Measurements from ENCODE around the gene TRIML2.

The TRIML2 gene

DNA sequence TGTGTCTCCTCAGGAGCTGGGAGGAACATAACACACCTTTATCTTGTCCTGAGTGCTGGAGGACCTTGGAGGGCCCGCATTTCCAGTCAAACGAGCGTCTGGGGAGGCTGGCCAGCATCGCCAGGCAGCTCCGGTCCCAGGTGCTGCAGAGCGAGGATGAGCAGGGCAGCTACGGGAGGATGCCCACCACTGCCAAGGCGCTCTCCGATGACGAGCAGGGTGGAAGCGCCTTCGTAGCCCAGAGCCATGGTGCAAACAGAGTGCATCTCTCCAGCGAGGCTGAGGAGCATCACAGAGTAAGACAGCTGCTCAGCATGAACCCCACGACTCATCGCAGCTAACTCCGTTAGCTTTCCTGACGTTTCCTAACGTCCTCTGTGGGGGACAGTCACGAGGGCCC lies 30.3 kb upstream of the TRIML2 start:
- ATAC-seq = no peak
- TF ChIP-seq ZC3H10 (CRISPR knock-in tag; IDR thresholded peaks at IDR 0.05) = no peak
- TF ChIP-seq SNAI2 (CRISPR knock-in tag; IDR thresholded peaks at IDR 0.05) = no peak
- TF ChIP-seq, protein P1, sequence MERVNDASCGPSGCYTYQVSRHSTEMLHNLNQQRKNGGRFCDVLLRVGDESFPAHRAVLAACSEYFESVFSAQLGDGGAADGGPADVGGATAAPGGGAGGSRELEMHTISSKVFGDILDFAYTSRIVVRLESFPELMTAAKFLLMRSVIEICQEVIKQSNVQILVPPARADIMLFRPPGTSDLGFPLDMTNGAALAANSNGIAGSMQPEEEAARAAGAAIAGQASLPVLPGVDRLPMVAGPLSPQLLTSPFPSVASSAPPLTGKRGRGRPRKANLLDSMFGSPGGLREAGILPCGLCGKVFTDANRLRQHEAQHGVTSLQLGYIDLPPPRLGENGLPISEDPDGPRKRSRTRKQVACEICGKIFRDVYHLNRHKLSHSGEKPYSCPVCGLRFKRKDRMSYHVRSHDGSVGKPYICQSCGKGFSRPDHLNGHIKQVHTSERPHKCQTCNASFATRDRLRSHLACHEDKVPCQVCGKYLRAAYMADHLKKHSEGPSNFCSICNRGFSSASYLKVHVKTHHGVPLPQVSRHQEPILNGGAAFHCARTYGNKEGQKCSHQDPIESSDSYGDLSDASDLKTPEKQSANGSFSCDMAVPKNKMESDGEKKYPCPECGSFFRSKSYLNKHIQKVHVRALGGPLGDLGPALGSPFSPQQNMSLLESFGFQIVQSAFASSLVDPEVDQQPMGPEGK (CRISPR knock-in tag; IDR thresholded peaks at IDR 0.05; ENCODE audit: borderline replicate concordance) = no peak
- no peak for TF ChIP-seq ISL1 (CRISPR knock-in tag; IDR thresholded peaks at IDR 0.05)
- no peak for TF ChIP-seq TCF4 (CRISPR knock-in tag; IDR thresholded peaks at IDR 0.05; ENCODE audit: borderline replicate concordance)
- TF ChIP-seq ZNF8 (CRISPR knock-in tag; IDR thresholded peaks at IDR 0.05) = no peak
- TF ChIP-seq PPARA (CRISPR knock-in tag; IDR thresholded peaks at IDR 0.05; ENCODE audit: borderline replicate concordance) = no peak
- TF ChIP-seq ZNF565 (CRISPR knock-in tag; conservative IDR thresholded peaks at IDR 0.05; ENCODE audit: low read depth) = no peak
- TF ChIP-seq, protein P2, sequence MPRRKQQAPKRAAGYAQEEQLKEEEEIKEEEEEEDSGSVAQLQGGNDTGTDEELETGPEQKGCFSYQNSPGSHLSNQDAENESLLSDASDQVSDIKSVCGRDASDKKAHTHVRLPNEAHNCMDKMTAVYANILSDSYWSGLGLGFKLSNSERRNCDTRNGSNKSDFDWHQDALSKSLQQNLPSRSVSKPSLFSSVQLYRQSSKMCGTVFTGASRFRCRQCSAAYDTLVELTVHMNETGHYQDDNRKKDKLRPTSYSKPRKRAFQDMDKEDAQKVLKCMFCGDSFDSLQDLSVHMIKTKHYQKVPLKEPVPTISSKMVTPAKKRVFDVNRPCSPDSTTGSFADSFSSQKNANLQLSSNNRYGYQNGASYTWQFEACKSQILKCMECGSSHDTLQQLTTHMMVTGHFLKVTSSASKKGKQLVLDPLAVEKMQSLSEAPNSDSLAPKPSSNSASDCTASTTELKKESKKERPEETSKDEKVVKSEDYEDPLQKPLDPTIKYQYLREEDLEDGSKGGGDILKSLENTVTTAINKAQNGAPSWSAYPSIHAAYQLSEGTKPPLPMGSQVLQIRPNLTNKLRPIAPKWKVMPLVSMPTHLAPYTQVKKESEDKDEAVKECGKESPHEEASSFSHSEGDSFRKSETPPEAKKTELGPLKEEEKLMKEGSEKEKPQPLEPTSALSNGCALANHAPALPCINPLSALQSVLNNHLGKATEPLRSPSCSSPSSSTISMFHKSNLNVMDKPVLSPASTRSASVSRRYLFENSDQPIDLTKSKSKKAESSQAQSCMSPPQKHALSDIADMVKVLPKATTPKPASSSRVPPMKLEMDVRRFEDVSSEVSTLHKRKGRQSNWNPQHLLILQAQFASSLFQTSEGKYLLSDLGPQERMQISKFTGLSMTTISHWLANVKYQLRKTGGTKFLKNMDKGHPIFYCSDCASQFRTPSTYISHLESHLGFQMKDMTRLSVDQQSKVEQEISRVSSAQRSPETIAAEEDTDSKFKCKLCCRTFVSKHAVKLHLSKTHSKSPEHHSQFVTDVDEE (CRISPR knock-in tag; IDR thresholded peaks at IDR 0.05) = no peak
- TF ChIP-seq ARNTL (CRISPR knock-in tag; IDR thresholded peaks at IDR 0.05; ENCODE audit: borderline replicate concordance, low read depth) = no peak
- no peak for TF ChIP-seq BACH2 (CRISPR knock-in tag; IDR thresholded peaks at IDR 0.05; ENCODE audit: borderline replicate concordance)
- TF ChIP-seq RARB (CRISPR knock-in tag; IDR thresholded peaks at IDR 0.05) = no peak
- TF ChIP-seq ZFP30 (CRISPR knock-in tag; IDR thresholded peaks at IDR 0.05) = no peak
- no peak for TF ChIP-seq ZFP3 (CRISPR knock-in tag; IDR thresholded peaks at IDR 0.05)
- TF ChIP-seq TOX (CRISPR knock-in tag; IDR thresholded peaks at IDR 0.05; ENCODE audit: borderline replicate concordance) = no peak
- no peak for TF ChIP-seq GLIS3 (CRISPR knock-in tag; IDR thresholded peaks at IDR 0.05)
- TF ChIP-seq, protein P3, sequence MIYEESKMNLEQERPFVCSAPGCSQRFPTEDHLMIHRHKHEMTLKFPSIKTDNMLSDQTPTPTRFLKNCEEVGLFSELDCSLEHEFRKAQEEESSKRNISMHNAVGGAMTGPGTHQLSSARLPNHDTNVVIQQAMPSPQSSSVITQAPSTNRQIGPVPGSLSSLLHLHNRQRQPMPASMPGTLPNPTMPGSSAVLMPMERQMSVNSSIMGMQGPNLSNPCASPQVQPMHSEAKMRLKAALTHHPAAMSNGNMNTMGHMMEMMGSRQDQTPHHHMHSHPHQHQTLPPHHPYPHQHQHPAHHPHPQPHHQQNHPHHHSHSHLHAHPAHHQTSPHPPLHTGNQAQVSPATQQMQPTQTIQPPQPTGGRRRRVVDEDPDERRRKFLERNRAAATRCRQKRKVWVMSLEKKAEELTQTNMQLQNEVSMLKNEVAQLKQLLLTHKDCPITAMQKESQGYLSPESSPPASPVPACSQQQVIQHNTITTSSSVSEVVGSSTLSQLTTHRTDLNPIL (CRISPR knock-in tag; IDR thresholded peaks at IDR 0.05; ENCODE audit: low read depth) = no peak

DNA sequence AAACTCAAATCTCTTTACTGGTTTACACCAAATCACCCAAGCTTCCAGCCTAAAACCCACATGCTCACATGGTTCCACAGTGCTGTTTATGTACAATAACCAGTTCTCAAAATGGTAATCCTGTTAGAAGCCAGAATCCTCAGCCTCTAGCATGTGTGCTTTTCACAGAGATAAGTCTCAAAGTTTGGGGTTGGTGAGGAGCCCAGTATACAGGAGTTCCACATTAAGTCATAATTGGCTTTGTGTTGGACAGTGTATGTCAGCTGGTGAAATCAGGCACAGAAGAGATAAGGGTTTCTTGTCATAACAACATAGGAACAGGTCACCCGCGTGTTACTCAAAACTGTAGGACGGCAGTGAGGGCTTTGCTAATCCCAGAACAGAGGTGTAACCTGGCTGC lies 29.7 kb upstream of the TRIML2 start, which contains the start of gene TRIML1:
Gene TRIML1, plus strand, starts transcription at position 301 of the 400 bp plus-strand sequence. CDS start 118 bp downstream, outside the sequence.
- TF ChIP-seq, protein P3 (CRISPR knock-in tag; IDR thresholded peaks at IDR 0.05; ENCODE audit: low read depth) = no peak
- TF ChIP-seq CSDC2 (CRISPR knock-in tag; IDR thresholded peaks at IDR 0.05) = no peak
- TF ChIP-seq, protein P1 (CRISPR knock-in tag; IDR thresholded peaks at IDR 0.05; ENCODE audit: borderline replicate concordance) = no peak
- no peak for TF ChIP-seq PPARA (CRISPR knock-in tag; IDR thresholded peaks at IDR 0.05; ENCODE audit: borderline replicate concordance)
- TF ChIP-seq ZNF70 (CRISPR knock-in tag; IDR thresholded peaks at IDR 0.05) = no peak
- TF ChIP-seq ZFP3 (CRISPR knock-in tag; IDR thresholded peaks at IDR 0.05) = no peak
- TF ChIP-seq GLIS3 (CRISPR knock-in tag; IDR thresholded peaks at IDR 0.05) = no peak
- no peak for TF ChIP-seq TOX (CRISPR knock-in tag; IDR thresholded peaks at IDR 0.05; ENCODE audit: borderline replicate concordance)
- TF ChIP-seq ARNTL (CRISPR knock-in tag; IDR thresholded peaks at IDR 0.05; ENCODE audit: borderline replicate concordance, low read depth) = no peak
- no peak for ATAC-seq

DNA sequence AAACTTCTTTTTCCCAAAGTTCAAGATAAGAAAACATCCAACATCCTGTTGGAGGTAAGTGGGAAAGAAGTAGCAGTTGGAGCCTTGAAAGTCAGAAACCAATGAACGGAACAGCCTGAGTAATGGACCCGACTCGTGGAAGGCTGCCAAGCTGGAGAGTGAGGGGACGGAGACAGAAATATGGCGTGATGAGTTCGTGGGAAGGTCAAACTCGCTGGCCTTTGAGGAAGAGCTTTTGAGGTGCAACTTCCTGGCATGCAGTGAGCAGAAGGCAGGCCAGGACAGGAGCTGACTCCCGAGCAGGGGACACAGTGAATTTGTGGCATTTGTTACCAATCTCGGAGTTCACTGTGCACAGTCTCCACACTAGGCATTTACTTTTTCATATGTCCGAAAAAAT lies 28.8 kb upstream of the TRIML2 start:
- no peak for ATAC-seq
- TF ChIP-seq, protein P4, sequence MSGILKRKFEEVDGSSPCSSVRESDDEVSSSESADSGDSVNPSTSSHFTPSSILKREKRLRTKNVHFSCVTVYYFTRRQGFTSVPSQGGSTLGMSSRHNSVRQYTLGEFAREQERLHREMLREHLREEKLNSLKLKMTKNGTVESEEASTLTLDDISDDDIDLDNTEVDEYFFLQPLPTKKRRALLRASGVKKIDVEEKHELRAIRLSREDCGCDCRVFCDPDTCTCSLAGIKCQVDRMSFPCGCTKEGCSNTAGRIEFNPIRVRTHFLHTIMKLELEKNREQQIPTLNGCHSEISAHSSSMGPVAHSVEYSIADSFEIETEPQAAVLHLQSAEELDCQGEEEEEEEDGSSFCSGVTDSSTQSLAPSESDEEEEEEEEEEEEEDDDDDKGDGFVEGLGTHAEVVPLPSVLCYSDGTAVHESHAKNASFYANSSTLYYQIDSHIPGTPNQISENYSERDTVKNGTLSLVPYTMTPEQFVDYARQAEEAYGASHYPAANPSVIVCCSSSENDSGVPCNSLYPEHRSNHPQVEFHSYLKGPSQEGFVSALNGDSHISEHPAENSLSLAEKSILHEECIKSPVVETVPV (CRISPR knock-in tag; IDR thresholded peaks at IDR 0.05) = no peak
- TF ChIP-seq TCF4 (CRISPR knock-in tag; IDR thresholded peaks at IDR 0.05; ENCODE audit: borderline replicate concordance) (no peak), CSDC2 (CRISPR knock-in tag; IDR thresholded peaks at IDR 0.05) (no peak), SNAI2 (CRISPR knock-in tag; IDR thresholded peaks at IDR 0.05) (no peak), ESRRG (CRISPR knock-in tag; IDR thresholded peaks at IDR 0.05) (no peak), ZNF565 (CRISPR knock-in tag; conservative IDR thresholded peaks at IDR 0.05; ENCODE audit: low read depth) (no peak), OSR1 (CRISPR knock-in tag; IDR thresholded peaks at IDR 0.05) (no peak), ZNF70 (CRISPR knock-in tag; IDR thresholded peaks at IDR 0.05) (no peak), ISL1 (CRISPR knock-in tag; IDR thresholded peaks at IDR 0.05) (no peak), ZFP30 (CRISPR knock-in tag; IDR thresholded peaks at IDR 0.05) (no peak), TOX (CRISPR knock-in tag; IDR thresholded peaks at IDR 0.05; ENCODE audit: borderline replicate concordance) (no peak), PPARA (CRISPR knock-in tag; IDR thresholded peaks at IDR 0.05; ENCODE audit: borderline replicate concordance) (no peak)
- TF ChIP-seq, protein P3 (CRISPR knock-in tag; IDR thresholded peaks at IDR 0.05; ENCODE audit: low read depth) = no peak
